Measurements from ENCODE around the gene CLK2.

GRCh38 chr1:155255243-155256007 lies 17.9 kb downstream of the CLK2 start, which contains the start of gene ENTREP3:
- TF ChIP-seq EP300 (IDR thresholded peaks at IDR 0.05; ENCODE audit: borderline replicate concordance in 1 of 2, low read depth in 2 of 2, low read length in 2 of 2), result no peak
- no peak for TF ChIP-seq SP2 (IDR thresholded peaks at IDR 0.05; ENCODE audit: low read length)
- TF ChIP-seq, protein P1, sequence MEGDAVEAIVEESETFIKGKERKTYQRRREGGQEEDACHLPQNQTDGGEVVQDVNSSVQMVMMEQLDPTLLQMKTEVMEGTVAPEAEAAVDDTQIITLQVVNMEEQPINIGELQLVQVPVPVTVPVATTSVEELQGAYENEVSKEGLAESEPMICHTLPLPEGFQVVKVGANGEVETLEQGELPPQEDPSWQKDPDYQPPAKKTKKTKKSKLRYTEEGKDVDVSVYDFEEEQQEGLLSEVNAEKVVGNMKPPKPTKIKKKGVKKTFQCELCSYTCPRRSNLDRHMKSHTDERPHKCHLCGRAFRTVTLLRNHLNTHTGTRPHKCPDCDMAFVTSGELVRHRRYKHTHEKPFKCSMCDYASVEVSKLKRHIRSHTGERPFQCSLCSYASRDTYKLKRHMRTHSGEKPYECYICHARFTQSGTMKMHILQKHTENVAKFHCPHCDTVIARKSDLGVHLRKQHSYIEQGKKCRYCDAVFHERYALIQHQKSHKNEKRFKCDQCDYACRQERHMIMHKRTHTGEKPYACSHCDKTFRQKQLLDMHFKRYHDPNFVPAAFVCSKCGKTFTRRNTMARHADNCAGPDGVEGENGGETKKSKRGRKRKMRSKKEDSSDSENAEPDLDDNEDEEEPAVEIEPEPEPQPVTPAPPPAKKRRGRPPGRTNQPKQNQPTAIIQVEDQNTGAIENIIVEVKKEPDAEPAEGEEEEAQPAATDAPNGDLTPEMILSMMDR (IDR thresholded peaks at IDR 0.05; ENCODE audit: control extremely low read depth in 1 of 3, insufficient read depth in 1 of 3, low read depth in 1 of 3, low read length in 3 of 3), result no peak
- no peak for TF ChIP-seq CBX5 (IDR thresholded peaks at IDR 0.05; ENCODE audit: low read depth, low read length)
- TF ChIP-seq SRF (IDR thresholded peaks at IDR 0.05; ENCODE audit: low read depth, low read length), result no peak
- TF ChIP-seq KDM1A (IDR thresholded peaks at IDR 0.05; ENCODE audit: borderline replicate concordance, low read length), result no peak; the same call in 1 of the 2 replicates
- TF ChIP-seq, protein P2, sequence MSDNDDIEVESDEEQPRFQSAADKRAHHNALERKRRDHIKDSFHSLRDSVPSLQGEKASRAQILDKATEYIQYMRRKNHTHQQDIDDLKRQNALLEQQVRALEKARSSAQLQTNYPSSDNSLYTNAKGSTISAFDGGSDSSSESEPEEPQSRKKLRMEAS (IDR thresholded peaks at IDR 0.05), result 0 out of 2 replicates have a peak, but pooled peaks have one; percentile 48
- TF ChIP-seq EZH2 (IDR thresholded peaks at IDR 0.05; ENCODE audit: low read depth, low read length, severe bottlenecking), result no peak
- TF ChIP-seq POLR2AphosphoS5 (IDR thresholded peaks at IDR 0.05; ENCODE audit: low read depth, low read length), result peak; percentile 30; the same call in 1 of the 2 replicates
- no peak for TF ChIP-seq EGR1 (IDR thresholded peaks at IDR 0.05; ENCODE audit: borderline replicate concordance, low read depth, low read length)
- TF ChIP-seq USF2 (IDR thresholded peaks at IDR 0.05; ENCODE audit: low read length), result no peak; the same call in 1 of the 2 replicates

Measured in H1 (cell line).